ENCODE results near the gene EVI5L. TPM values are rescaled to one million over a fixed set of nuclear protein-coding genes. Genes with fewer than 3 reads are reported as not detected.
A peak's percentile ranks its signal among the peaks of the same experiment; 100 is the strongest.

The EVI5L gene
- total RNA-seq, 1 experiment from 2014 or later, result 6.4 TPM

- Histone ChIP-seq H3K36me3 (ENCODE audit: control insufficient read depth, insufficient read depth, low read length) (no peaks in the 10 kb centered on the region), H3K9me3 (ENCODE audit: control insufficient read depth, insufficient read depth, low read depth, low read length) (no peaks in the 10 kb centered on the region), H3K4me3 (ENCODE audit: low read depth in 2 of 2, low read length in 2 of 2) (no peak overlapping the region), H3K27me3 (ENCODE audit: control insufficient read depth, insufficient read depth, low read length) (no peaks in the 10 kb centered on the region), H3K4me1 (ENCODE audit: control insufficient read depth, insufficient read depth, low read length) (peaks cover 10% of the 10 kb centered on the region), H3K27ac (ENCODE audit: low read length) (no peak overlapping the region)
- ChIA-PET POLR2A (interaction anchor here (0.7 kb wide), 1 partner anchor 584 kb away, joined by 3 read pairs; no protein-coding TSS in a partner anchor), CTCF (no interaction called here)
- intact Hi-C loops (cut with micrococcal nuclease; ENCODE audit: unreplicated experiment) (no loop called here), in situ Hi-C loops (cut with HindIII; ENCODE audit: low pct_unique_long_range_greater_than_20kb, low sequenced_read_pairs) (no loop called here)
- TF ChIP-seq CTCF (IDR thresholded peaks at IDR 0.05) (no peak), SIN3A (IDR thresholded peaks at IDR 0.05; ENCODE audit: borderline replicate concordance, insufficient read depth, low read depth, low read length) (no peak), POLR2AphosphoS5 (IDR thresholded peaks at IDR 0.05; ENCODE audit: low read depth, low read length) (no peak)
- TF ChIP-seq, protein P1, sequence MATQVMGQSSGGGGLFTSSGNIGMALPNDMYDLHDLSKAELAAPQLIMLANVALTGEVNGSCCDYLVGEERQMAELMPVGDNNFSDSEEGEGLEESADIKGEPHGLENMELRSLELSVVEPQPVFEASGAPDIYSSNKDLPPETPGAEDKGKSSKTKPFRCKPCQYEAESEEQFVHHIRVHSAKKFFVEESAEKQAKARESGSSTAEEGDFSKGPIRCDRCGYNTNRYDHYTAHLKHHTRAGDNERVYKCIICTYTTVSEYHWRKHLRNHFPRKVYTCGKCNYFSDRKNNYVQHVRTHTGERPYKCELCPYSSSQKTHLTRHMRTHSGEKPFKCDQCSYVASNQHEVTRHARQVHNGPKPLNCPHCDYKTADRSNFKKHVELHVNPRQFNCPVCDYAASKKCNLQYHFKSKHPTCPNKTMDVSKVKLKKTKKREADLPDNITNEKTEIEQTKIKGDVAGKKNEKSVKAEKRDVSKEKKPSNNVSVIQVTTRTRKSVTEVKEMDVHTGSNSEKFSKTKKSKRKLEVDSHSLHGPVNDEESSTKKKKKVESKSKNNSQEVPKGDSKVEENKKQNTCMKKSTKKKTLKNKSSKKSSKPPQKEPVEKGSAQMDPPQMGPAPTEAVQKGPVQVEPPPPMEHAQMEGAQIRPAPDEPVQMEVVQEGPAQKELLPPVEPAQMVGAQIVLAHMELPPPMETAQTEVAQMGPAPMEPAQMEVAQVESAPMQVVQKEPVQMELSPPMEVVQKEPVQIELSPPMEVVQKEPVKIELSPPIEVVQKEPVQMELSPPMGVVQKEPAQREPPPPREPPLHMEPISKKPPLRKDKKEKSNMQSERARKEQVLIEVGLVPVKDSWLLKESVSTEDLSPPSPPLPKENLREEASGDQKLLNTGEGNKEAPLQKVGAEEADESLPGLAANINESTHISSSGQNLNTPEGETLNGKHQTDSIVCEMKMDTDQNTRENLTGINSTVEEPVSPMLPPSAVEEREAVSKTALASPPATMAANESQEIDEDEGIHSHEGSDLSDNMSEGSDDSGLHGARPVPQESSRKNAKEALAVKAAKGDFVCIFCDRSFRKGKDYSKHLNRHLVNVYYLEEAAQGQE (IDR thresholded peaks at IDR 0.05; ENCODE audit: insufficient read depth in 1 of 2, low read depth in 2 of 2, low read length in 1 of 2), result no peak
- DNase-seq (ENCODE audit: low read depth, low spot score) (no peak), ATAC-seq (no peak)
- BruUV-seq (replicated peaks), result no TSS peak
Observed at GRCh38 chr19:7912697-7913564, 82.9 kb downstream of the EVI5L start.

DNA sequence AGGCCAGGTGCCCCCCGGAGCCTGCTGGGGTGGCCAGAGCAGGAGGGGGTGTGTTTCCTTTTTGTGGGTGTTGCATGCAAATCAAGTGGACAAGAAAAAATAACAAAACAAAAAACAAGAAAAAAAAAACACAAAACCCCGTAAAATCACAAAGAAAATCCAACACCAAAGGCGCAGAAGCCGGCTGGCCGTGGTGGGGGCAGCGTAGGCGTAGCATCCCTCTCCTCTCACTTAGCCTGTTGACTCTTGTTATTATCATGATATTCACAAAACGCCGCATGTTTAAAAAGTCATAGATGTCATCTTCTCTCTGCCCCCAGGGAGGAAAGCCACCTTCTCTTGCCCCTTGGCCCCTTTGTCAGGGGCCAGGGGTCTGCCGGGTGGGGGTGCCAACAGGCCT, 83.6 kb downstream of the EVI5L start:
- H3K36me3 ChIP-seq (ENCODE audit: control insufficient read depth, insufficient read depth, low read length), result no peaks in the 10 kb centered on the region
- BruUV-seq (replicated peaks), result TSS peak; percentile 92
- no peaks in the 10 kb centered on the region for H3K9me3 ChIP-seq (ENCODE audit: control insufficient read depth, insufficient read depth, low read depth, low read length)
- H3K27me3 ChIP-seq (ENCODE audit: control insufficient read depth, insufficient read depth, low read length), result no peaks in the 10 kb centered on the region
- no peak overlapping the region for H3K27ac ChIP-seq (ENCODE audit: low read length)
- intact Hi-C loops (cut with micrococcal nuclease; ENCODE audit: unreplicated experiment) (no loop called here), in situ Hi-C loops (cut with HindIII; ENCODE audit: low pct_unique_long_range_greater_than_20kb, low sequenced_read_pairs) (no loop called here)
- no peak overlapping the region for H3K4me3 ChIP-seq (ENCODE audit: low read depth in 2 of 2, low read length in 2 of 2)
- peaks cover 10% of the 10 kb centered on the region for H3K4me1 ChIP-seq (ENCODE audit: control insufficient read depth, insufficient read depth, low read length)
- no peak for DNase-seq (ENCODE audit: low read depth, low spot score)
- TF ChIP-seq TCF7L2 (IDR thresholded peaks at IDR 0.05; ENCODE audit: low read depth, low read length), result no peak
- TF ChIP-seq POLR2AphosphoS5 (IDR thresholded peaks at IDR 0.05; ENCODE audit: low read depth, low read length), result peak; percentile 38; the same call in 1 of the 2 replicates
- no peak for TF ChIP-seq CTCF (IDR thresholded peaks at IDR 0.05)
- TF ChIP-seq, protein P1 (IDR thresholded peaks at IDR 0.05; ENCODE audit: insufficient read depth in 1 of 2, low read depth in 2 of 2, low read length in 1 of 2), result no peak
- no peak for TF ChIP-seq SIN3A (IDR thresholded peaks at IDR 0.05; ENCODE audit: borderline replicate concordance, insufficient read depth, low read depth, low read length)
- no peak for ATAC-seq
- ChIA-PET POLR2A (interaction anchor here (0.7 kb wide), 1 partner anchor 583 kb away, joined by 3 read pairs; no protein-coding TSS in a partner anchor), CTCF (no interaction called here)

Measured in Panc1 (cell line).